K562 (cell line): ENCODE data around the gene BCAS3. TPM values are rescaled to one million over a fixed set of nuclear protein-coding genes. Genes with fewer than 3 reads are reported as not detected.

ENCODE experiments used
- ARID1B ChIP-seq: fragments of 450-650 bp; IDR thresholded peaks from 2 replicates; pipeline ENCODE4 v1.6.1; 2016; ENCODE audit warnings: antibody characterized with exemption, mild to moderate bottlenecking, inconsistent platforms
- ATF1 ChIP-seq, 2 experiments: fragments of 450-650 bp in 1 of 2; IDR thresholded peaks; 2 replicates each; pipeline ENCODE4 v1.6.1; 2016; ENCODE audit warnings: missing compliant biosample characterization in 1 of 2, missing genetic modification characterization in 1 of 2
- BCLAF1 ChIP-seq, 2 experiments: fragments of 450-650 bp in 1 of 2; IDR thresholded peaks; 2 replicates each; pipeline ENCODE4 v1.6.1; 2011 to 2017; ENCODE audit warnings: low read depth in 2 of 2, antibody characterized with exemption in 1 of 2, borderline replicate concordance in 1 of 2, low read length in 1 of 2, mild to moderate bottlenecking in 1 of 2, mixed read lengths in 1 of 2; ENCODE audit not compliant: control insufficient read depth in 1 of 2
- BHLHE40 ChIP-seq: IDR thresholded peaks from 2 replicates; pipeline ENCODE4 v1.6.1; 2011; ENCODE audit warnings: low read length, improper control_type of control experiment
- FOXK1 ChIP-seq: sonication (generic); formaldehyde crosslinking; IDR thresholded peaks from 2 replicates; pipeline ENCODE4 v1.8.0; 2022; ENCODE audit warnings: missing genetic modification reagents, mild to moderate bottlenecking, borderline replicate concordance
- HDAC1 ChIP-seq, 2 experiments: fragments of 450-650 bp; IDR thresholded peaks; 2 replicates each; pipeline ENCODE4 v1.6.1; 2016 to 2017; ENCODE audit warnings: inconsistent platforms in 1 of 2, mild to moderate bottlenecking in 1 of 2, moderate library complexity in 1 of 2
- NCOA1 ChIP-seq: fragments of 450-650 bp; IDR thresholded peaks from 2 replicates; pipeline ENCODE4 v1.6.1; 2016; ENCODE audit warnings: low read depth
- NEUROD1 ChIP-seq: fragments of 150-350 bp; IDR thresholded peaks from 2 replicates; pipeline ENCODE4 v1.6.1; 2014; ENCODE audit warnings: borderline replicate concordance, low read length, low read depth; ENCODE audit not compliant: partially characterized antibody
- NFYB ChIP-seq: IDR thresholded peaks from 2 replicates; pipeline ENCODE4 v1.6.1; 2011; ENCODE audit warnings: mild to moderate bottlenecking, moderate library complexity; ENCODE audit not compliant: insufficient read length; ENCODE audit errors: extremely low read depth
- NR2C1 ChIP-seq, 2 experiments: fragments of 450-650 bp; IDR thresholded peaks; 2 replicates each; pipeline ENCODE4 v1.6.1; 2017; ENCODE audit warnings: mild to moderate bottlenecking in 2 of 2, antibody characterized with exemption in 1 of 2, inconsistent platforms in 1 of 2, missing compliant biosample characterization in 1 of 2, missing genetic modification characterization in 1 of 2
- PML ChIP-seq: IDR thresholded peaks from 2 replicates; pipeline ENCODE4 v1.6.1; 2012; ENCODE audit warnings: low read length, inconsistent platforms
- POLR2A ChIP-seq: fragments of 450-650 bp; conservative IDR thresholded peaks from 2 replicates; pipeline ENCODE4 v1.6.1; 2016
- RBFOX2 ChIP-seq: fragments of 200-400 bp; formaldehyde crosslinking; IDR thresholded peaks from 2 replicates; pipeline ENCODE4 v1.6.1; 2017; ENCODE audit warnings: low read depth, mild to moderate bottlenecking, low read length, moderate library complexity
- SIN3A ChIP-seq, 2 experiments: fragments of 150-350 bp in 1 of 2; IDR thresholded peaks; 2 replicates each; pipeline ENCODE4 v1.6.1; 2011 to 2016; ENCODE audit warnings: borderline replicate concordance in 2 of 2, low read depth in 2 of 2, low read length in 2 of 2, mild to moderate bottlenecking in 2 of 2, moderate library complexity in 2 of 2; ENCODE audit not compliant: control insufficient read depth in 1 of 2
- TFAP4 ChIP-seq: sonication (generic); formaldehyde crosslinking; IDR thresholded peaks from 2 replicates; pipeline ENCODE4 v1.8.0; 2022; ENCODE audit warnings: missing genetic modification reagents, mild to moderate bottlenecking, moderate library complexity, borderline replicate concordance
- ZBTB49 ChIP-seq: sonication (generic); formaldehyde crosslinking; IDR thresholded peaks from 2 replicates; pipeline ENCODE4 v1.8.0; 2022; ENCODE audit warnings: missing genetic modification reagents, mild to moderate bottlenecking, borderline replicate concordance
- ZSCAN32 ChIP-seq: fragments of 450-650 bp; formaldehyde crosslinking; IDR thresholded peaks from 2 replicates; pipeline ENCODE4 v1.4.0; 2020; ENCODE audit warnings: mild to moderate bottlenecking, moderate library complexity
- ZZZ3 ChIP-seq: fragments of 450-650 bp; IDR thresholded peaks from 2 replicates; pipeline ENCODE4 v1.6.1; 2016; ENCODE audit warnings: antibody characterized with exemption, mild to moderate bottlenecking, moderate library complexity
- polyA plus RNA-seq, 8 experiments: library from polyadenylated mRNA; depleted of rRNA in 4 of 8; stranded (reverse) in 5 of 8; unstranded in 3 of 8; fragments of >200 nt; fragmentation: Nextera tagmentation in 2 of 8; fragmentation: Illumina TruSeq in 1 of 8; extraction: Ambion mirVana in 2 of 8; extraction: Trizol in 1 of 8; gene quantifications; 2 replicates each; pipeline versions ENCODE4 v1.2.1 to v1.2.3, GENCODE V29; 2011 to 2014; ENCODE audit warnings: inconsistent platforms in 1 of 8, missing spikeins in 1 of 8
- total RNA-seq, 7 experiments: library from RNA; depleted of rRNA in 6 of 7; stranded (reverse); fragments of >200 nt in 6 of 7; fragmentation: Illumina TruSeq in 2 of 7; extraction: Trizol in 2 of 7; gene quantifications; 2 replicates each; pipeline versions ENCODE4 v1.2.1 to v1.2.3, GENCODE V29; 2011 to 2021; ENCODE audit warnings: low replicate concordance in 1 of 7
- TF ChIP-seq, protein P1 (sequence below): sonication (generic); formaldehyde crosslinking; IDR thresholded peaks from 2 replicates; pipeline ENCODE4 v1.9.0; 2022; ENCODE audit warnings: mild to moderate bottlenecking, missing genetic modification reagents

BCAS3 gene
- total and polyA plus RNA-seq, 9 of the 15 experiments (the other 6 are each of a cell fraction or from before 2014, with no cell fraction given) = 1.9 to 5.5 (median 3.5) TPM

GRCh38 chr17:60677308-60678117 is at the start of gene BCAS3 (continued):
- TF ChIP-seq, protein P1, sequence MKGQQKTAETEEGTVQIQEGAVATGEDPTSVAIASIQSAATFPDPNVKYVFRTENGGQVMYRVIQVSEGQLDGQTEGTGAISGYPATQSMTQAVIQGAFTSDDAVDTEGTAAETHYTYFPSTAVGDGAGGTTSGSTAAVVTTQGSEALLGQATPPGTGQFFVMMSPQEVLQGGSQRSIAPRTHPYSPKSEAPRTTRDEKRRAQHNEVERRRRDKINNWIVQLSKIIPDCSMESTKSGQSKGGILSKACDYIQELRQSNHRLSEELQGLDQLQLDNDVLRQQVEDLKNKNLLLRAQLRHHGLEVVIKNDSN = peak; percentile 96
- TF ChIP-seq HDAC1 (IDR thresholded peaks at IDR 0.05) = peak in 1 of 2 experiments; percentile 97; a peak in 3 of 4 replicates
- peak; percentile 30; the same call in 1 of the 2 replicates for TF ChIP-seq PML
- no peak for TF ChIP-seq ATF1 (CRISPR knock-in tag; IDR thresholded peaks at IDR 0.05)
- TF ChIP-seq ATF1 (tag; IDR thresholded peaks at IDR 0.05) = peak; percentile 82
- peak; percentile 88 for TF ChIP-seq RBFOX2
- TF ChIP-seq FOXK1 = peak; percentile 51; the same call in 1 of the 2 replicates
- TF ChIP-seq NCOA1 = no peak
- peak; percentile 69 to 95; a peak in 2 of 4 replicates for TF ChIP-seq SIN3A (IDR thresholded peaks at IDR 0.05; ENCODE audit: borderline replicate concordance in 2 of 2, control insufficient read depth in 1 of 2, low read depth in 2 of 2, low read length in 2 of 2)
- TF ChIP-seq ZZZ3 = no peak
- peak; percentile 95 for TF ChIP-seq BHLHE40
- TF ChIP-seq ZSCAN32 (CRISPR knock-in tag) = no peak
- peak; percentile 97 for TF ChIP-seq NEUROD1
- TF ChIP-seq BCLAF1 (IDR thresholded peaks at IDR 0.05; ENCODE audit: borderline replicate concordance in 1 of 2, control insufficient read depth in 1 of 2, low read depth in 2 of 2, low read length in 1 of 2) = 0 out of 4 replicates have a peak, but pooled peaks of 1 of the 2 experiments have one; percentile 62
- TF ChIP-seq TFAP4 (CRISPR knock-in tag) = peak; percentile 89
- peak; percentile 97 for TF ChIP-seq NR2C1 (IDR thresholded peaks at IDR 0.05)
- TF ChIP-seq NR2C1 (tag; IDR thresholded peaks at IDR 0.05) = peak; percentile 97
- no peak for TF ChIP-seq ARID1B
- no peak for TF ChIP-seq ZBTB49 (CRISPR knock-in tag)
- TF ChIP-seq NFYB = peak; percentile 98
- TF ChIP-seq POLR2A = peak; percentile 83
